GM04504 (cell line): ENCODE results near the gene CRNN.

ENCODE experiments used
- DNase-seq: peaks from one replicate; pipeline ENCODE4 v3.0.0-alpha.2; 2012; ENCODE audit warnings: low read depth

CRNN gene

GRCh38 chr1:152419917-152420316 is 5.9 kb upstream of the CRNN start:
- DNase-seq: no peak

- DNase-seq: no peak
Measured at GRCh38 chr1:152415454-152416227, 1.6 kb upstream of the CRNN start.

DNA sequence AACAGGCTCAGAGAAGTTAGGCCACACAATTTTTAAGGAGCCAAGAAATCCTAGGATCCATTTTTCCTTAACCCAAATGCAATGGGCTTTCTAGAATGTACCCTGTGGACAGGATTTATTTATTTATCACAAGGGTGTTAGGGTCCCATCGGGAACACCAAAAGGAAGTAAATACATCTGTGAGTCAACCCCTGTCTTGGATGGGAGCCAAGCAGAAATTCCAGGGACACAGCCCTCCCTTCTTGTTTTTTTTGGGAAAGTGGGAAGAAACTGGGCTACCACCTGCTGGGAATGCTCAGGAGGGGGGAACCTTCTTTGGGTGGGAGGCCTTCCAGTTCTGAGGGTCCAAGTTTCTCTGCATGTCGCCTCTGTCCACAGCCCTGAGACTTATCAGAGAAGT is 1.3 kb downstream of the CRNN start:
- no peak for DNase-seq

DNA sequence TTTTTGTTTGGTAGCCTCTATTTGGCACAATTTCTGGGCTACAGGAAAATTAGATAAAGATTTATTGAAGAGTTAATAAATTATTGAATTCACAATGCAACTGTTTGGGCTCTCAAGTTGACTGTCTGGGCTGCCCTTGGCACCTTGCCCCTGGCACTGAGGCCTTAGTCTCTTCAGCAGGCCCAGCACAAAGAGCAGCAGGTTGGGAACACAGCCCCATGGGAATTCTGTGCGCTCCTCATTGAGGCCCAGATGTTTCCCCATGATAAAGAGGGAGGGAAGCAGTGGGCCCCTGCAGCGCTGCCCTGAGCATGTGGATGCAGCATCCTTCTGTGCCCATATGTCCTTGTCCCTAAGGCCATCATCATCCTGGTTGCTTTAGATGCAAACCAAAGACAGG is 2.9 kb downstream of the CRNN start:
- DNase-seq: no peak

- no peak for DNase-seq
Measured at GRCh38 chr1:152410599-152410998, 3.5 kb downstream of the CRNN start.

- no peak for DNase-seq
Measured at GRCh38 chr1:152410028-152410427, 4.0 kb downstream of the CRNN start.

DNA sequence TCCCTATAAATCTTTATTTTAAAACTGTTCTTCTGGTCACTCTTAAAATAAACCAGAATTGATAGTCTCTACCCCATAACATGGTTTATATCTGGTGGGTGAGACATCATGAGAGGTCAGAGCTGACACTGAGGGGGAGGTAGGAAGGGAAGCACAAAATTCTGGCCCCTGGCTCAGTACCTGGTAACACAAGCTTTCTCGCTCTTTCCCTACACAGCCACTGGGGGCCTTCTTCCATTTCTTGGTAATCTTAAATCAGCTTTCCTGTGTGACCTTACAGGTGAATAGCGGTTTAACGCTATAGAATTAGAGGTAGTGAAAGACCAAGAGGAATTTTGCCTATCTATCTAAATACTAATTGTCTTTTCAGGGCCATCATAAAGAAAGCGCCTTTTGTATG is 5.4 kb downstream of the CRNN start:
- DNase-seq: no peak

GRCh38 chr1:152398812-152399698 is 15.0 kb downstream of the CRNN start:
- DNase-seq: no peak

GRCh38 chr1:152397474-152397873 is 16.6 kb downstream of the CRNN start:
- DNase-seq: no peak

DNA sequence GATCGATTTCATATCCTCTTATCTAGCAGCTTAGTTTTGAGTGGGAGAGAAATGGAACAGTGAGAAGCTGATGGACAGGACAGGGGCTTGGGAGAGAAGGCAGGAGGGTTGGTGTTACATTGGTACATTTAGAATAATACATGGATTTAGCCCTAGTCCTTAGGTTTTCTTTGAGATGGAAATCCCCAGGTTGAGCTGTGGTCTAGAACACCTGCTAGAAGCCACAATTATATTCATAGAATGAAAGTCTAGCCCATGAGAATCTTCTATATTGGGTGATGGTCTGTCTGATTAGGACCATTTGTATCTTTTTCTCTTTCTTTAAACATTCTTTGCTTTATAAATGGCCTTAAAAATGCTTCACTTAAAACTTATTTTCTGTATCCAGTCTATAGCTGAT is 19.9 kb downstream of the CRNN start:
- no peak for DNase-seq

DNA sequence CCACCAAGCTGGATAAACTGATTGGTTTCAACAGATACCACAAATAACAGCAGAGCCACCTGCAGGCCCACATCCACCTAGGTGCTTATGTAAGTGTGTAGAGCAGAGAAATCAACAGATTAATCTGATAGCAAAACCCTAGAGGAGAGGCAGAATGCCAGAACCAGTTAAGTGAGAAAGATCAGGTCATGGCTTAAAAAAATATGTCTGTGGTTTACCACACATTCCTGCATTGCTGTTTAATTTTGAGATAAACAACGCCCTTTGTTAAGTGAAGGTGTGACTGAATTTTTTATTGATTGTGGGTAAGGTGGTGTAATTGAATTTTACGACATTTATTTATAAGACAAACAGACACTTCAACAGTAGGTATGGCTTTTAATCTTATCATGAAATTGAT is 21.2 kb downstream of the CRNN start:
- DNase-seq: no peak

DNA sequence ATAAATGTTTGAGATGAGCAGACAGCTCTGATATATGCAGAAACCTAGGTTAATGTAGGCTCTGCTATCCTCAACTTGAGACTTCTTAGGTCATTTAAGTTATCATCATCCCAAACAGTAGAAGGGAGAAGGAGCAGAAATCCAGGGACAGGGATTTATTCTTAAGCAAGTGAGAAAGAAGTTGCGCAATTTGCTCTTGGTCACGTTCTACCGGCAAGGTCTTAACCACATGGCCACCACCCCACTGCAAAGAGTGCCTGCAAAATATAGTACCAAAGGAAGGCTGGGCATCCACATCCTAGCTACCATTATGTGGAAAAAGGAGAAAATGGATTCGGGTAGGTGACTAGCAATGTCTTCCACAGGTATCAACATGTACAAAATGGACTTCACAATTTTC is 25.2 kb downstream of the CRNN start:
- DNase-seq: no peak

GRCh38 chr1:152386940-152387339 is 27.1 kb downstream of the CRNN start:
- DNase-seq: no peak

DNA sequence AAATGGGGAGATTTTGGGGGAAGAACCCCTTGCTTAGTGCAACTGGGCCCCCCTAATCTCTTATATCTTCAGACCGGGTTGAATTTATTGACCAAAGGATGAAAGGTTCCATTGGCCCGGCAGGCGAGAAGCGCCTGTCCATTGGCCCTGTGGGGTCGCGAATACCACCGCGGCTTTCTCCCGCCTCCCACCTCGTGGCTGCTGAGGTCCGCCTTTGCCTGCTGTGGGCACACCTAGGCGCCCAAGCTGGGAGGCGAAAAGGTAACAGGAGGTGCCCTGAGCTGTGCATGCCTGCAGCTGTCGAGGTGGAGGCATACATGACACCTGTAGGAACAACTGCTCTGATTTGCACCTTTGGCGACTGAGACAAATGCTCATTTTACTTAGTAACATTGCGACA is 33.1 kb downstream of the CRNN start:
- DNase-seq: no peak

DNA sequence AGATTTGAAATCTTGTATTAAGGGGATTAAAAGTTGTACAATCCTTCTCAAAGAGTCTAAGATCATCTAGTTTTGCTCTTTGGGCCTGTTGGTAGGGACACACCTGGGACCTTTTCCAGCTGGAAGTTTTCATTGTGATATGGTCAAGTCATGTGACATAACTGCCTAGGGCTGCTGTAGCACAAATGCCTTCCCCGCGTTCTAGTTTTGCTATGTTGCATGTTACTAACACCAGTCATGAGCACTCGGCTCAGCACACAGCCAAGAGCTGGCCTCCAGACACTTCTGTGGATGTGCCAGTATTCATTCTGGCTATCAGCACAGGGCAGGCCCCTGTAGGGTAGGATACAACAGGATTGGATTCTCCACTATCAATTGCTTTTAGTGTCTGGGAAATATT is 39.6 kb downstream of the CRNN start:
- no peak for DNase-seq

GRCh38 chr1:152372672-152373071 is 41.4 kb downstream of the CRNN start:
- DNase-seq: no peak

DNA sequence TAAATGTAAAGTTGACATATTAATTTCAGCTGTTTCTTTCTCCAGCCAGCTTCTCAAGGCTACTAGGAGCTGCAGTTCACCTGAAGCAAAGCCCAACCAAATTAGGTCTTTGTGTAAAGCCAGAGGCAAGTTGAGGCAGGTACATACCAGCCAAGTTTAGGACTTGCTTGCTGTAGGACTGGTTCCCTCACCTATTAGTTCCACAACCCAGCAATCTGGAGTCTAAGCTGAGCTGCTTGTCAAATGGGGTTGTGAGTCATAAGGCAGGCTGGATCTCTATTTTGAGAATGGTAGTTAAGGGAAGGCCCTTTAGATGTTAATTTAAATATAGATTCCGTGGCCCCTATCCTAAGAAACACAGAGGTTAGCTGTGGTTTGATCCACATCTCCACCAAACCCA is 46.6 kb downstream of the CRNN start:
- no peak for DNase-seq

DNA sequence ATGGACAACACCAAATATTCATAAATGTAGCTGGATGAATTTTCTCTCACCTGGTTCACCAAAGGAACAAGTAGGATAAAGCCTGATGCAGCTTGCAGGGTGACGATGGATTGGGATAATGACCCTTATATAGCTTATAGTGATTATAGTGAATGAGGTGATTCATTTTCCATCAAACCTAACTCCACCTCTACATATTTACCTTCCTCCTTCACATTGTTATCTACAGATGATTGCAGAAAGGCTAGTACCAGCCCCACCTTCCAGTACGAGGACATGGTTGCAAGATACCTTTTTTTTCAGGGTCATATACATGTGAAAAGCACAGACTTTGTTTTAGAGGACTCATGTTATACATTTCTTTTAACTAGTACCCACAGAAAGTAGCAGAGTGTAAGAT is 54.2 kb downstream of the CRNN start, which contains the start of gene FLG2:
Gene FLG2 (minus strand): TSS at position 101 of the 400 bp plus-strand sequence. CDS start 1,122 bp downstream, outside the sequence.
- DNase-seq: no peak
